T1000 (cell line): ENCODE results near the gene HNRNPL.
"Not testable (repeated sequence)": the region's sequence is repeated elsewhere in the genome, so short reads cannot be mapped to it uniquely, and the experiment has no call there.

Source experiments
- DNase-seq: peaks from one replicate; lab custom pipeline; 2025; ENCODE audit warnings: mixed read lengths; lab: John Stamatoyannopoulos, UW

The HNRNPL gene

DNA sequence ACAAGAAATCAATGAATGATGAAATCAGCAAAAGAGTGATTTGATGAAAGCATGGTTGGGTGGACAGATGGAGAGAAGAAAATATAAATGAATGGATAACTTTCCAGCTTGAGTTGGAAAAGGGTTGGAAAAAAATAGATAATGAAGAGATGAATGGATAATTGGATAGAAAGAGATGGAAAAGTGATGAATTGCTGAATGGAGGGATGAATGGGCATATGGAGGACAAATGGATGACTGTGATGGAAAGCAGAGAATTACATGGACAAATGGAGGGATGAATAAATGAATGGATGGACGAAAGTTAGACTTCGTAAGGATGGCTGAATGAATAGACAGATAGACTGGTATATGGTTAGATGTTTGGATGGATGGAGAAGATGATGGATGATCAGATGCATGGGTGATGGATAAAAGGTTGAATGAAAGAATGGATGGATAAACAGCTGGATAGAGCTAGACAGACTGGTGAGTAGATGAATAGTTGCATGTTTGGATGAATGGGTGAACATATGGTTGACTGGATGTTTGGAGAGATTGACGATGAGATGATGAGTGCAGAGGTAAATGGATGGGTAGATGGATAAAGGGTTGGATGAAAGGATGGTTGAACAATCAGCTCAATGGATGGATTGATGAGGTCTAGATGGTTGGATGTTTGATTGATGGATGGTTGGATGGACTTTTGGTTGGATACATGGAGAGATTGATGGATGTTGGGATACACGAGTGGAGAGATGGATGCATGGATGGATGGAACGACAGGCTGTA, 49.0 kb downstream of the HNRNPL start:
- no peak for DNase-seq

DNA sequence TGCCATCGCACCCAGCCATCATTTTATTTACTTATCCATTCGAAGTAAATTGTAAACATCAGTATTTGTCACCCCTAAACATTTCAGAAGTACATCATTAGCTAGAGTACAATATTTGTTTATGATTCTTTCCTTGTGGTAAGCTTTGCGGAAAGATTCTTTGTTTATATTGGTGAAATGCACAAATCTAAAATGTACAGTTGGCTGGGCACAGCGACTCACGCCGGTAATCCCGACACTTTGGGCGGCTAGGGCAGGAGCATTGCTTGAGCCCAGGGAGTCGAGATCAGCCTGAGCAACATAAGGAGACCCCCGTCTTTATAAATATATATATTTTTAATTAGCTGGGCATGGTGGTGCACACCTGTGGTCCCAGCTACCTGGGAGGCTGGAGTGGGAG, 50.7 kb downstream of the HNRNPL start:
- DNase-seq: no peak

DNA sequence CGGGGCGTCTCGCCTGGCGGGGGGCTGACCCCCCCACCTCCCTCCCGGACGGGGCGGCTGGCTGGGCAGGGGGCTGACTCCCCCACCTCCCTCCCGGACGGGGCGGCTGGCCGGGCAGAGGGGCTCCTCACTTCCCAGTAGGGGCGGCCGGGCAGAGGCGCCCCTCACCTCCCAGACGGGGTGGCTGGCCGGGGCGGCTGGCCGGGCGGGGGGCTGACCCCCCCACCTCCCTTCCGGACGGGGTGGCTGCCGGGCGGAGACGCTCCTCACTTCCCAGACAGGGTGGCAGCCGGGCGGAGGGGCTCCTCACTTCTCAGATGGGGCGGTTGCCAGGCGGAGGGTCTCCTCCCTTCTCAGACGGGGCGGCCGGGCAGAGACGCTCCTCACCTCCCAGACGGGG, 52.0 kb downstream of the HNRNPL start:
- DNase-seq: not testable (repeated sequence)

DNA sequence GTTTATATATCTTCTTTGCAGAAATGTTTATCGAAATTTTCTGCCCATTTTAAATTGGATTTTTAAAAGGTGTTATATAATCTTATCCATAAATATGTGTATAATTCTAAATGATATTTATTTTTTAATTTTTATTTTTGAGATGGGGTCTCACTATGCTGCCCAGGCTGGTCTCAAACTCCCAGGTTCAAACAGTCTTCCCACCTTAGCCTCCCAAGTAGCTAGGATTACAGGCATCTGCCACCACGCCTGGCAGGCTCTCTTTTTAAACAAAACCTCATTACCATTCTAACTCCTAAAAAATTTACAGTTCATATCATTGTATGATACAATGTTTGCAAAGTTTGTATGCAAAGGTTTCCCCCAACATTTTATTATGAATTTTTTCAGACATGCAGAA, 53.6 kb downstream of the HNRNPL start:
- no peak for DNase-seq

DNA sequence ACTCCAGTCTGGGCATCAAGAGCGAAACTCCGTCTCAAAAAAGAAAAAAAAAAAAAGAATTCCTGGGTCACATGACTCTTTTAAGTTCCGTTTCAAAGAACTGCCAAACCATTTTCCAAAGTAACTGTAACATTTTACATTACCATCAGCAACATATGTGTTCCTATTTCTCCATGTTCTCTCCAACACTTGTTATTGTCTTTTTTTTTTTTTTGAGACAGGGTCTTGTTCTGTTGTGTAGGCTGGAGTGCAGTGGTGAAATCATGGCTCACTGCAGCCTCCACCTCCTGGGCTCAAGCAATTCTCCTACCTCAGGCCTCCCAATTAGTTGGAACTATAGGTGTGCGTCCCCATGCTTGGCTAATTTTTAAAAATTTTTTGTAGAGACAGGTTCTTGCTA, 54.2 kb downstream of the HNRNPL start:
- DNase-seq: no peak

DNA sequence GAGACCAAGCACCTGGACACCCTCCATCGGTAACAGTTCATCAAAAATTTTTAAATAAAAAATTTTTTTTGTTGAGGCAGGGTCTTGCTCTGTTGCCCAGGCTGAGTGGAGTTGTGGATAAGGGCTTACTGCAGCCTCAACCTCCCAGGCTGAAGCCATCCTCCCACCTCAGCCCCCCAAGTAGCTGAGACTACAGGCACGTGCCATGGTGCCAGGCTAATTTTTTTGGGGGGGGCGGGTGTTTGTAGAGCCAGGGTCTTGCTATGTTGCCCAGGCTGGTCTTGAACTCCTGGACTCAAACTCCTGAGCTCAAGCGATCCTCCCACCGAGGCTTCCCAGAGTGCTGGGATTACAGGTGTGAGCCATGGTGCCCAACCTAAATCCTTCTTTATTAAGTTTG, 56.1 kb downstream of the HNRNPL start:
- DNase-seq: no peak

DNA sequence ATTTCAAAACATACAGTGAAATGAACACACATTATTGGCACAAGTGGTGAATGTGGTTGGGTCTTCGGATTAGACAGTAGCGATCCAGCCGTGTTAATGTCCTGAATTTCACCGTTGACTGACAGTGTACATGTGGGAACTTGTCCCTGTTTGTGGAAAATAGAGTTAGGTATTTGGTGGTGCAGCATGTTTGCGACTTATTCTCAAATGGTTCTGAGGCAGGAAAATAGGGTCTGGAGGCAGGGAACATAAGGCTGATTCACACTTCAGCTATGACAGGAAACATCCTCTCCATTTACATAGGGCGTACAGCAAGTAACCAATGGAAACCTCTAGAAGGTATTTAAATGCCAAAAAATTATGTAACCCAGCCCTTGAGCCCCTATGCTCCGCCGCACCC, 56.6 kb downstream of the HNRNPL start:
- DNase-seq: no peak

DNA sequence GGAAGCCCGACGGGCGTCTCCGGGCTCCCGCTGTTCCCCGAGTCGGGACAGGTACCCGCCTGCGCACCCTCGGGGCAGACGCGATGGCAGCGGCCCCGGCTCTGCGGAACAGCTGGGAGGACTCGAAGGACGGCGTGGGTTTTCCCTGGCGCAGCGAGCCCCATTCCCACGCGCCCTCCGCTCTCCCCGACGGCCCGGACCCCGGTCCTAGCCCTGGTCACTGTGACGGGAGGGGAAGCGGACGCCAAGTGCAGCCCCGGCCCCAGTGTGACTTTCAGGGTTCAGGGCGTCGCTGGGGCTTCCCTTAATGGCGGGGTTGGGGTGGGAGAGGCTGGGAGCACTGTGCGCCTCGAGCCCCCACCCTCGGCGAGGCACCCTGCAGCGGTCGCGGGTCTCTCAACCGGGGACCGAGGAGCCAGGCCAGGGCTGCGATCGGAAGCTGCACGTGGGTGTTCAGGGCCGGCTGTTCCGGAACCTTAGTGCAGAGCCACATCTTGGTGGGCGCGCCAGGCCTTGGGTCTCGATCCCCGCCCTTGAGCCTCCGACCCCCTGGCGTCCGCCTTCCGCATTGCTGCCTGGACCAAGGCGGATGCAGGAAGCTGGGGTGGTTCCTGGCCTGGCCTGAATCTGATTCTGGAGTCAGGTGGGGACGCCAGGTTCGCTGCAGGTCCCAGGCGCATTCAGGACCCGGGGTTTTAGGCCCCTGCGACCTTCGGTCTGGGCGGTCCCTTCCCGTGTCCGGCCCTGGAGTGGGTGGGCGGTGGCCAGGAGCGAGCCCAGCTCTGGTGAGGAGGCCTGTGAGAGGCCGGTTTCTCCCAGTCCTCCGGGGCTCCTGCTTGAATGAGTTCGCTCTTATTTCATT, 57.3 kb downstream of the HNRNPL start:
- DNase-seq: no peak

DNA sequence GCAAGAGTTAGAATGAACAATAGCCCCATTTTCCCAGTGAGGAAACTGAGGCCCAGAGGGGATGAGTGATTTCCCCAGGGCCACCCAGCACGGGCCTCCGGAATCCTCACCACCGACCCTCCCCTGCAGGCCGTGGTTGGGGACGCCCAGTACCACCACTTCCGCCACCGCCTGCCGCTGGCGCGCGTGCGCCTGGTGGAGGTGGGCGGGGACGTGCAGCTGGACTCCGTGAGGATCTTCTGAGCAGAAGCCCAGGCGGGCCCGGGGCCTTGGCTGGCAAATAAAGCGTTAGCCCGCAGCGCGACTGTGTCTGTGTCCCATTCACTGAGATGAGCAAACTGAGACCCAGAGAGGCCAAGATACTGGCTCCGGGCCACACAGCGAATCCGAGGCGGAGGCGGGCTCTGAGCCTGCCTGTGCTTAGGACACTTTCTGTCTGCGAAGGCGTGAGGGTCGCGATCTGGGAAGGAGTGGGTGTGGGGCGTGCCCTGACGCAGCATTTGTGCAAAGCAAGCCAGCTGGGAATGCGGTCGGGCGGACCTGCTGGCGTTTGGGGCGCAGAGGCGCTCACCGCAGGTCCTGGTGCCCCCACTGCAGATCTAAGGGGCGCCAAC, 58.2 kb downstream of the HNRNPL start:
- not testable (repeated sequence) for DNase-seq

DNA sequence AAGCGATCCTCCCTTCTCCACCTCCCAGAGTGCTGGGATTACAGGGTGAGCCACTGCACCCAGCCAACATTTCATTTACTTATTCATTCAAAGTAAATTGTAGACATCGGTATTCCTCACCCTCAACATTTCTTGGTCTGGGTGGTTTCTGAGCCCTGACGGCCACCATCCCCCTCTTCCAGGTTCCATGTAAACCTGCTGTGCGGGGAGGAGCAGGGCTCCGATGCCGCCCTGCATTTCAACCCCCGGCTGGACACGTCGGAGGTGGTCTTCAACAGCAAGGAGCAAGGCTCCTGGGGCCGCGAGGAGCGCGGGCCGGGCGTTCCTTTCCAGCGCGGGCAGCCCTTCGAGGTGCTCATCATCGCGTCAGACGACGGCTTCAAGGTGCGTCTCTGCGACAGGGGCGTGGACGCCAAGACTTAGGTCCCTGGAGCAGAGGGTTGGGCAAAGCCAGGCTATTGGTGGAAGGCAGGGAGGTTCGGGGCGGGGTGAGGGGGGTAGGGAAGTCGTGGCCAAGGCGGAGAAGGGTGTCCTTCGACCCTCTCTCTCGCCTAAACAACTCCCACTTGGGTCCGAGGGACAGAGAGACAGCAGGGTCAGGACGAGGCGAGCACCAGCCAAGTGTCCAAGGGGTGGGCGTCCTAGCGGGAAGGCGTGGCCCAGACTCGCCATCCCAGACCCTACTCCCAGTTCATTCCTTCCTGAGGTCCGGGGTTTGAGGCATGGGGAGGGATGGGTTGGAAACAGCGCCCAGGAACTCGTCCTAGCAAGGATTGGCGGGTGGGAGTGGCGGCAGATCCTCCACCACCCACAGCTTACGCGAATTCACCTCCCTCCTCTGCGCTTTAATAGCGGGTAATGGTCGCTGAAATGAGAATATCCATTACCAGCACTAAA, 59.0 kb downstream of the HNRNPL start:
- DNase-seq: not testable (repeated sequence)

DNA sequence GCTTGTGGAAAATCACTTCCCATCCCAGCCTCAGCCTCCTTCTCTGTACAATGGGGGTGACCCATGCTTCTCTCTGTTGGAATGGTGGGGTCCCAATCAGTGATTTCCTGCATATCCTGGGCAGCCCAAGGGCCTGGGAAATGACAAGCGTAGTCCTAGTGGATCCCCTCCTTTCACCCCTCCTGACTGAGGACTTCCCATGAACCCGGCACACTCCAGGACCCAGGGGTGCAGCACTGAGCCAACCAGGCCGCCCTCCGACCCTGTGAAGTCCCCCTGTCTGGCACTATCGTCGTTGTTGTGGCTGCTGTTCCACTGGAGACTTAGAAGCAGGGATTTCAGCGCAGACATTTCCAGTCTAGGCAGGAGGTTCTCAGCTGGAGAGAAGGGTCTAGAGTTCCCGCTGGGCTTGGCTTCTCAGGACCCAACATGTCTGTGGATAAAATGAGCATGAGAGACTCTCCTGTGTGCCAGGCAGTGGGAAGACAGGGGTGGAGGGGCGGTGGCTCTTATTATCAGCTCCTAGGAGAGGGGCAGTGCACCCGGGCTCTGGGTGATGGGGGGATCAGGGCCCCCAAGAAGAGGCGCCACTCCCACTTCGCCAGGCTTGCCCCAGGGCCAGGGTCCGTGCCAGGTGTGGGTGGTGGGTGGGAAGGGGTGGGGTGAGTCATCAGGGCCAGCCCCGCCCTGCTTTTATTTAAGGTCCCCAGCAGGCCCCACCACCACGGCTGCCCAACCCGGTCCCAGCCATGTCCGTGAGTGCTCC, 61.1 kb downstream of the HNRNPL start, which contains the start of gene LGALS7B:
LGALS7B (plus strand) TSS at position 723 of the 766 bp plus-strand sequence; CDS start at position 750, 27 bp downstream.
- no peak for DNase-seq

DNA sequence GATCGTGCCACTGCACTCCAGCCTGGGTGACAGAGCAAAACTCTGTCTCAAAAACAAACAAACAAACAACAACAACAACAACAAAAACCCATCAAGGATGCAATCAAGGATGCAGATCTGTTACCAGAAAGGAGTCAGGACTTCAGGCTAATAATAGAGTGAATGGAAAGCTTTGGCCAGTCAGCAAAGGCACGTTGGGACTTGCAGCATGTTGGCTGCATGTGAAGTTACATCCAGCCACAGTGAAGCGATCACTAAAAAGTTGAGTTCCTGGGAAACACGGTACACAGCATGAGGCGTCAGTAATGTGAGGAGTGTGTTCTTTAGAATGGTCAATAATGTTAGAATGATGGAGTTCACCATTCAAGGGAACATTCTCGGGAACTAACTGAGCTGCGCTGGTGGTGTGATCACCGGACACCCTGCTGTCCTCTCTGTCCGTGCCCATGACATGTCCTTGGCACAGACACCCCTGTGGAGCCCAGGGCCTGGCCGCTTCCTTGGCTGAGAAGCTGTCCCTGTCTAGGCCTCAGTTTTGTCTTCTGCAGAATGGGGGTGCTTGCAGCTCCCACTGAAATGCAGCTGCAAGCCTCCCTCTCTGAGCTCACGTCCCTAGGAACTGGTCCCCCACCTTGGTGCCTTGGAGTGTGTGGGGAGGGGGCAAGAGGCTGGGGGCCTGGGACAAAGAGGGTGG, 63.1 kb downstream of the HNRNPL start:
- no peak for DNase-seq
